H9 (cell line): Measurements from ENCODE around the gene BCL7C. TPM values are rescaled to one million over a fixed set of nuclear protein-coding genes. Genes with fewer than 3 reads are reported as not detected.

Experiments used
- DNase-seq: peaks from one replicate; pipeline ENCODE4 v3.0.0-alpha.2; 2017
- H2AFZ ChIP-seq: one replicate; pipeline ENCODE4 v1.6.1; 2013; ENCODE audit warnings: mild to moderate bottlenecking, low read length, control low read depth, moderate library complexity
- H2AK5ac ChIP-seq: 2 replicates; pipeline ENCODE4 v1.6.1; 2013; ENCODE audit warnings: low read length, control low read depth, mixed read lengths; ENCODE audit not compliant: insufficient read length
- H2BK120ac ChIP-seq: one replicate; pipeline ENCODE4 v1.6.1; 2013; ENCODE audit warnings: low read depth, mild to moderate bottlenecking, low read length, control low read depth, inconsistent platforms; ENCODE audit not compliant: poor library complexity, severe bottlenecking
- H2BK12ac ChIP-seq: 2 replicates; pipeline ENCODE4 v1.6.1; 2013; ENCODE audit warnings: low read length, control low read depth, mixed read lengths, low read depth; ENCODE audit not compliant: insufficient read length
- H2BK15ac ChIP-seq: 2 replicates; pipeline ENCODE4 v1.6.1; 2013; ENCODE audit warnings: low read depth, low read length, control low read depth
- H2BK20ac ChIP-seq: one replicate; pipeline ENCODE4 v1.6.1; 2013; ENCODE audit warnings: low read depth, mild to moderate bottlenecking, low read length, control low read depth, inconsistent platforms; ENCODE audit not compliant: poor library complexity, severe bottlenecking
- H2BK5ac ChIP-seq: 2 replicates; pipeline ENCODE4 v1.6.1; 2013; ENCODE audit warnings: low read length, control low read depth, mixed read lengths; ENCODE audit not compliant: insufficient read length
- H3K14ac ChIP-seq: 2 replicates; pipeline ENCODE4 v1.6.1; 2013; ENCODE audit warnings: low read length, control low read depth; ENCODE audit not compliant: insufficient read depth
- H3K18ac ChIP-seq: 2 replicates; pipeline ENCODE4 v1.6.1; 2013; ENCODE audit warnings: low read depth, mild to moderate bottlenecking, mixed read lengths, low read length, control low read depth; ENCODE audit not compliant: insufficient read length
- H3K23ac ChIP-seq: 2 replicates; pipeline ENCODE4 v1.6.1; 2013; ENCODE audit warnings: low read length, control low read depth, mixed read lengths, low read depth; ENCODE audit not compliant: insufficient read length
- H3K23me2 ChIP-seq: 2 replicates; pipeline ENCODE4 v1.6.1; 2013; ENCODE audit warnings: low read depth, mild to moderate bottlenecking, mixed read lengths, low read length, control low read depth; ENCODE audit not compliant: insufficient read length, poor library complexity, severe bottlenecking
- H3K27ac ChIP-seq: 2 replicates; pipeline ENCODE4 v1.5.1; 2013; ENCODE audit warnings: low read length, control low read depth, mixed read lengths, low read depth; ENCODE audit not compliant: insufficient read length
- H3K27me3 ChIP-seq: 2 replicates; pipeline ENCODE4 v1.6.1; 2013; ENCODE audit warnings: low read length, control low read depth, inconsistent platforms; ENCODE audit not compliant: insufficient read depth
- H3K4ac ChIP-seq: 2 replicates; pipeline ENCODE4 v1.6.1; 2013; ENCODE audit warnings: low read depth, mild to moderate bottlenecking, control low read depth, inconsistent platforms, low read length, moderate library complexity
- H3K4me1 ChIP-seq: 2 replicates; pipeline ENCODE4 v1.6.1; 2013; ENCODE audit warnings: low read length, control low read depth, inconsistent platforms; ENCODE audit not compliant: insufficient read depth
- H3K4me2 ChIP-seq: 2 replicates; pipeline ENCODE4 v1.6.1; 2013; ENCODE audit warnings: low read length, control low read depth, mixed read lengths; ENCODE audit not compliant: insufficient read length, insufficient read depth
- H3K56ac ChIP-seq: 2 replicates; pipeline ENCODE4 v1.6.1; 2013; ENCODE audit warnings: low read depth, mild to moderate bottlenecking, mixed read lengths, low read length, control low read depth; ENCODE audit not compliant: insufficient read length
- H3K79me1 ChIP-seq: 2 replicates; pipeline ENCODE4 v1.6.1; 2013; ENCODE audit warnings: low read depth, mild to moderate bottlenecking, moderate library complexity, low read length, control low read depth, inconsistent platforms; ENCODE audit not compliant: insufficient read depth, poor library complexity, severe bottlenecking
- H3K79me2 ChIP-seq: 2 replicates; pipeline ENCODE4 v1.6.1; 2013; ENCODE audit warnings: low read length, control low read depth, inconsistent platforms; ENCODE audit not compliant: insufficient read depth
- H3K9ac ChIP-seq: 2 replicates; pipeline ENCODE4 v1.6.1; 2013; ENCODE audit warnings: low read length, control low read depth, mixed read lengths; ENCODE audit not compliant: insufficient read length; ENCODE audit errors: extremely low read depth
- H3K9me3 ChIP-seq: one replicate; pipeline ENCODE4 v1.6.1; 2013; ENCODE audit warnings: low read depth, low read length, inconsistent platforms; ENCODE audit not compliant: control insufficient read depth
- H3T11ph ChIP-seq: one replicate; pipeline ENCODE4 v1.6.1; 2013; ENCODE audit warnings: mild to moderate bottlenecking, low read length, control low read depth, inconsistent platforms
- H4K20me1 ChIP-seq: one replicate; pipeline ENCODE4 v1.6.1; 2013; ENCODE audit not compliant: control insufficient read depth, insufficient read length, insufficient read depth
- H4K5ac ChIP-seq: 2 replicates; pipeline ENCODE4 v1.6.1; 2013; ENCODE audit warnings: low read depth, mild to moderate bottlenecking, mixed read lengths, low read length, control low read depth; ENCODE audit not compliant: insufficient read length
- H4K8ac ChIP-seq: replicated peaks from 2 replicates; pipeline ENCODE4 v1.6.1; 2013; ENCODE audit warnings: low read length, control low read depth, mixed read lengths, low read depth; ENCODE audit not compliant: insufficient read length
- H4K91ac ChIP-seq: 2 replicates; pipeline ENCODE4 v1.6.1; 2013; ENCODE audit warnings: low read depth, mild to moderate bottlenecking, moderate library complexity, mixed read lengths, low read length, control low read depth; ENCODE audit not compliant: insufficient read length
- H3K27ac Mint-ChIP-seq, 3 experiments: 2 replicates in 2 of 3; 3 replicates in 1 of 3; pipeline ENCODE4 v1.8.0; 2020 to 2021; ENCODE audit warnings: mixed read lengths in 3 of 3, mild to moderate bottlenecking in 1 of 3, moderate library complexity in 1 of 3
- H3K27me3 Mint-ChIP-seq: 2 replicates; pipeline ENCODE4 v1.8.0; 2021; ENCODE audit warnings: low read depth, mild to moderate bottlenecking, moderate library complexity, mixed read lengths
- H3K36me3 Mint-ChIP-seq, 3 experiments: 2 replicates in 2 of 3; 3 replicates in 1 of 3; pipeline ENCODE4 v1.8.0; 2020 to 2021; ENCODE audit warnings: low read depth in 3 of 3, mixed read lengths in 3 of 3; ENCODE audit not compliant: insufficient read depth in 1 of 3
- H3K4me1 Mint-ChIP-seq, 2 experiments: 2 replicates each; pipeline ENCODE4 v1.8.0; 2020; ENCODE audit warnings: mixed read lengths in 2 of 2
- H3K4me3 Mint-ChIP-seq, 2 experiments: 2 replicates in 1 of 2; 3 replicates in 1 of 2; pipeline ENCODE4 v1.8.0; 2020 to 2021; ENCODE audit warnings: mild to moderate bottlenecking in 2 of 2, mixed read lengths in 2 of 2, moderate library complexity in 1 of 2
- H3K9me3 Mint-ChIP-seq, 2 experiments: 2 replicates in 1 of 2; 3 replicates in 1 of 2; pipeline ENCODE4 v1.8.0; 2020; ENCODE audit warnings: mild to moderate bottlenecking in 2 of 2, mixed read lengths in 2 of 2, moderate library complexity in 1 of 2
- CTCF ChIP-seq: fragments of 200-600 bp; sonication (generic); conservative IDR thresholded peaks from 3 replicates; pipeline ENCODE4 v1.8.0; 2021; ENCODE audit warnings: antibody characterized with exemption, mild to moderate bottlenecking
- WGBS: extraction: QIAGEN DNeasy Blood & Tissue Kit; methylation state at CpG from one replicate; pipeline ENCODE4 v1.1.7; 2013; ENCODE audit warnings: missing lambda C conversion rate, low lambda C conversion rate, mixed read lengths; ENCODE audit not compliant: insufficient read length; ENCODE audit errors: extremely low coverage; 5-methylcytosine and 5-hydroxymethylcytosine counted together
- total RNA-seq: library from RNA; stranded (reverse); gene quantifications from 2 replicates; pipeline ENCODE4 v1.2.1, GENCODE V29; 2021

BCL7C gene
- total RNA-seq, 1 experiment from 2014 or later = 18.3 TPM

- Histone ChIP-seq H2BK12ac (no peak overlapping the region), H3K56ac (no peak overlapping the region), H3K14ac (no peak overlapping the region), H3K9me3 (no peaks in the 10 kb centered on the region), H2BK5ac (no peak overlapping the region), H2AK5ac (no peak overlapping the region), H4K20me1 (no peaks in the 10 kb centered on the region), H3K79me2 (no peaks in the 10 kb centered on the region), H3K27me3 (no peaks in the 10 kb centered on the region), H4K91ac (no peak overlapping the region), H3K27ac (no peak overlapping the region), H2AFZ (no peak overlapping the region), H3K4ac (no peak overlapping the region), H2BK120ac (no peak overlapping the region), H2BK20ac (no peak overlapping the region), H3T11ph (no peak overlapping the region), H3K4me2 (peak overlapping the region; percentile 63), H3K9ac (peak overlapping the region; percentile 14), H3K23ac (no peak overlapping the region), H3K79me1 (no peaks in the 10 kb centered on the region), H3K23me2 (peaks cover 10% of the 10 kb centered on the region), H2BK15ac (no peak overlapping the region), H4K5ac (no peak overlapping the region), H3K4me1 (no peaks in the 10 kb centered on the region), H3K18ac (no peak overlapping the region), H4K8ac (no peak overlapping the region)
- no CpG with 5 or more reads among the region's 11 CpGs for WGBS
- no peak for DNase-seq
- no peak for TF ChIP-seq CTCF
- H3K27me3 Mint-ChIP-seq = no peaks in the 10 kb centered on the region
- no peaks in the 10 kb centered on the region; a peak in 1 of 5 replicates for H3K9me3 Mint-ChIP-seq
- peak overlapping the region; percentile 21 to 71 (median 68); a peak in 5 of 7 replicates for H3K27ac Mint-ChIP-seq
- peaks cover 12 to 24% of the 10 kb centered on the region in 2 experiments for H3K4me1 Mint-ChIP-seq
- H3K36me3 Mint-ChIP-seq = peaks cover 16 to 23% (median 22%) of the 10 kb centered on the region in 3 experiments
- peak overlapping the region; percentile 85 to 92 for H3K4me3 Mint-ChIP-seq
These were observed 31.2 kb upstream of the BCL7C start for GRCh38 chr16:30924913-30925631.
